K562 (cell line): Measurements from ENCODE around the gene RNF44. TPM values are rescaled to one million over a fixed set of nuclear protein-coding genes. Genes with fewer than 3 reads are reported as not detected.

Source experiments
- ARID3B ChIP-seq: fragments of 250-450 bp; sonication (Bioruptor Pico); IDR thresholded peaks from 2 replicates; pipeline ENCODE4 v1.4.0; 2020; ENCODE audit warnings: borderline replicate concordance
- CAMTA2 ChIP-seq: fragments of 250-450 bp; sonication (Bioruptor Pico); conservative IDR thresholded peaks from 2 replicates; pipeline ENCODE4 v1.5.1; 2022
- E2F5 ChIP-seq: sonication (generic); formaldehyde crosslinking; IDR thresholded peaks from 2 replicates; pipeline ENCODE4 v1.8.0; 2022; ENCODE audit warnings: mild to moderate bottlenecking, missing genetic modification reagents
- FOXP1 ChIP-seq: sonication (generic); formaldehyde crosslinking; IDR thresholded peaks from 2 replicates; pipeline ENCODE4 v1.8.0; 2022; ENCODE audit warnings: mild to moderate bottlenecking, missing genetic modification reagents
- HSF4 ChIP-seq: fragments of 250-450 bp; sonication (Bioruptor Pico); IDR thresholded peaks from 2 replicates; pipeline ENCODE4 v2.1.2; 2022; ENCODE audit warnings: mild to moderate bottlenecking, moderate library complexity, borderline replicate concordance
- MEF2A ChIP-seq: IDR thresholded peaks from 2 replicates; pipeline ENCODE4 v1.6.1; 2011; ENCODE audit warnings: low read depth, mild to moderate bottlenecking, low read length, moderate library complexity; ENCODE audit not compliant: control insufficient read depth
- POLR2G ChIP-seq: fragments of 200-400 bp; formaldehyde crosslinking; IDR thresholded peaks from 2 replicates; pipeline ENCODE4 v1.6.1; 2017; ENCODE audit warnings: low read depth, mild to moderate bottlenecking, antibody characterized with exemption, low read length, moderate library complexity
- RBM22 ChIP-seq: fragments of 200-400 bp; formaldehyde crosslinking; IDR thresholded peaks from 2 replicates; pipeline ENCODE4 v1.6.1; 2018; ENCODE audit warnings: low read length, low read depth; ENCODE audit not compliant: poor library complexity, severe bottlenecking
- TARDBP ChIP-seq: fragments of 450-650 bp; IDR thresholded peaks from 2 replicates; pipeline ENCODE4 v1.6.1; 2016
- ZNF124 ChIP-seq: sonication (generic); formaldehyde crosslinking; IDR thresholded peaks from 2 replicates; pipeline ENCODE4 v1.8.1; 2022; ENCODE audit warnings: missing genetic modification reagents
- ZNF561 ChIP-seq: fragments of 450-650 bp; formaldehyde crosslinking; conservative IDR thresholded peaks from 2 replicates; pipeline ENCODE4 v1.4.0; 2020; ENCODE audit warnings: mild to moderate bottlenecking, moderate library complexity
- ZNF586 ChIP-seq: fragments of 450-650 bp; formaldehyde crosslinking; conservative IDR thresholded peaks from 2 replicates; pipeline ENCODE4 v1.4.0; 2020; ENCODE audit warnings: mild to moderate bottlenecking, moderate library complexity
- ZNF764 ChIP-seq: fragments of 250-450 bp; sonication (Bioruptor Pico); IDR thresholded peaks from 2 replicates; pipeline ENCODE4 v1.4.0; 2020; ENCODE audit warnings: low read depth, mild to moderate bottlenecking, moderate library complexity
- polyA plus RNA-seq, 8 experiments: library from polyadenylated mRNA; depleted of rRNA in 4 of 8; stranded (reverse) in 5 of 8; unstranded in 3 of 8; fragments of >200 nt; fragmentation: Nextera tagmentation in 2 of 8; fragmentation: Illumina TruSeq in 1 of 8; extraction: Ambion mirVana in 2 of 8; extraction: Trizol in 1 of 8; gene quantifications; 2 replicates each; pipeline versions ENCODE4 v1.2.1 to v1.2.3, GENCODE V29; 2011 to 2014; ENCODE audit warnings: inconsistent platforms in 1 of 8, missing spikeins in 1 of 8
- total RNA-seq, 7 experiments: library from RNA; depleted of rRNA in 6 of 7; stranded (reverse); fragments of >200 nt in 6 of 7; fragmentation: Illumina TruSeq in 2 of 7; extraction: Trizol in 2 of 7; gene quantifications; 2 replicates each; pipeline versions ENCODE4 v1.2.1 to v1.2.3, GENCODE V29; 2011 to 2021; ENCODE audit warnings: low replicate concordance in 1 of 7
- TF ChIP-seq, protein P1 (sequence below): sonication (generic); formaldehyde crosslinking; IDR thresholded peaks from 2 replicates; pipeline ENCODE4 v1.8.1; 2023; ENCODE audit warnings: mild to moderate bottlenecking, missing genetic modification reagents
- TF ChIP-seq, protein P2 (sequence below): sonication (generic); formaldehyde crosslinking; IDR thresholded peaks from 2 replicates; pipeline ENCODE4 v1.8.0; 2022; ENCODE audit warnings: mild to moderate bottlenecking, missing genetic modification reagents, borderline replicate concordance
- TF ChIP-seq, protein P3 (sequence below): fragments of 250-450 bp; sonication (Bioruptor Pico); IDR thresholded peaks from 2 replicates; pipeline ENCODE4 v1.4.0; 2020
- TF ChIP-seq, protein P4 (sequence below): IDR thresholded peaks from 2 replicates; pipeline ENCODE4 v1.6.1; 2012; ENCODE audit warnings: low read depth, low read length, improper control_type of control experiment, borderline replicate concordance

The RNF44 gene
- total and polyA plus RNA-seq, 9 of the 15 experiments (the other 6 are each of a cell fraction or from before 2014, with no cell fraction given): 1.6 to 82.6 (median 7.4) TPM

DNA sequence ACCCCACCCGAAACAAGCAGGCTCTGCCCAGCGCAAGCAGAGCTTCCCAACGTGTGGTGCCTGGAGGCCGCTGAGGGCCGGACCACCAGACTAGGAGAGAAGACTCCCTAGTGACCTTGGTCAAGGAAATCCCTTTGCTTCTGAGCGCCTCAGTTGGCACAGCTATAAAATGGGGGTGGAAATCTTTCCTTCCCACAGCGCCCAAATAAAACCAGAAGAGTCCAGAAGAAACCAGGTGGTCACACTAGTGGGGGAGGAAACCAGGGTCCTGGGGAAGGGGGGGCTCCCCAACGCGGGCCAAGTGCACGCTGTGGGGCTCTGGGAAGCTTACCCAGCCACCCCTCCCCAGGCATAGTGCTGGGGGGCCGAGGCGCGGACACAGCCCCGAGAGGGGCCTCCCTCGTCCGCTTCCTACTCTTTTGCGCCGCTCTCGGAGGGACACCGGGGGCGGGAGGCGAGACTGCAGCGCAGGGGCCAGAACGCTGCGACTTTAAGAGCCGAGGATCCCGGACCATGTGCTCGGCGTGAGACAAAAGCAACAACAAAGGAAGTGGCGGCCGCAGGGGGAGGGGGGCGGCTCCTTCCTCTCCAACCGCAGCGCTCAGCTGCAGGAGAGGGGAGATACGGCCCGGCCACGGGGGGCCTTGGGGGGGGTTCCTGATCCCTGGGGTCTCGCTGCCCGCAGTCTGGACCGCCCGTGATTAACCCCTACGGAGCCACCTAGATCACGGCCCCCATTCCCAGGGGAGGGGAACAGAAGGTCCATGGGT, 885 bp downstream of the RNF44 start (continued):
- TF ChIP-seq, protein P1, sequence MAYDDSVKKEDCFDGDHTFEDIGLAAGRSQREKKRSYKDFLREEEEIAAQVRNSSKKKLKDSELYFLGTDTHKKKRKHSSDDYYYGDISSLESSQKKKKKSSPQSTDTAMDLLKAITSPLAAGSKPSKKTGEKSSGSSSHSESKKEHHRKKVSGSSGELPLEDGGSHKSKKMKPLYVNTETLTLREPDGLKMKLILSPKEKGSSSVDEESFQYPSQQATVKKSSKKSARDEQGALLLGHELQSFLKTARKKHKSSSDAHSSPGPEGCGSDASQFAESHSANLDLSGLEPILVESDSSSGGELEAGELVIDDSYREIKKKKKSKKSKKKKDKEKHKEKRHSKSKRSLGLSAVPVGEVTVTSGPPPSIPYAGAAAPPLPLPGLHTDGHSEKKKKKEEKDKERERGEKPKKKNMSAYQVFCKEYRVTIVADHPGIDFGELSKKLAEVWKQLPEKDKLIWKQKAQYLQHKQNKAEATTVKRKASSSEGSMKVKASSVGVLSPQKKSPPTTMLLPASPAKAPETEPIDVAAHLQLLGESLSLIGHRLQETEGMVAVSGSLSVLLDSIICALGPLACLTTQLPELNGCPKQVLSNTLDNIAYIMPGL: peak; percentile 23; the same call in 1 of the 2 replicates
- TF ChIP-seq E2F5 (CRISPR knock-in tag): no peak
- TF ChIP-seq FOXP1 (CRISPR knock-in tag): 0 out of 2 replicates have a peak, but pooled peaks have one; percentile 23
- no peak for TF ChIP-seq CAMTA2 (CRISPR knock-in tag)
- no peak for TF ChIP-seq RBM22
- TF ChIP-seq TARDBP: no peak
- TF ChIP-seq, protein P2, sequence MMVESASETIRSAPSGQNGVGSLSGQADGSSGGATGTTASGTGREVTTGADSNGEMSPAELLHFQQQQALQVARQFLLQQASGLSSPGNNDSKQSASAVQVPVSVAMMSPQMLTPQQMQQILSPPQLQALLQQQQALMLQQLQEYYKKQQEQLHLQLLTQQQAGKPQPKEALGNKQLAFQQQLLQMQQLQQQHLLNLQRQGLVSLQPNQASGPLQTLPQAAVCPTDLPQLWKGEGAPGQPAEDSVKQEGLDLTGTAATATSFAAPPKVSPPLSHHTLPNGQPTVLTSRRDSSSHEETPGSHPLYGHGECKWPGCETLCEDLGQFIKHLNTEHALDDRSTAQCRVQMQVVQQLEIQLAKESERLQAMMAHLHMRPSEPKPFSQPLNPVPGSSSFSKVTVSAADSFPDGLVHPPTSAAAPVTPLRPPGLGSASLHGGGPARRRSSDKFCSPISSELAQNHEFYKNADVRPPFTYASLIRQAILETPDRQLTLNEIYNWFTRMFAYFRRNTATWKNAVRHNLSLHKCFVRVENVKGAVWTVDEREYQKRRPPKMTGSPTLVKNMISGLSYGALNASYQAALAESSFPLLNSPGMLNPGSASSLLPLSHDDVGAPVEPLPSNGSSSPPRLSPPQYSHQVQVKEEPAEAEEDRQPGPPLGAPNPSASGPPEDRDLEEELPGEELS: 0 out of 2 replicates have a peak, but pooled peaks have one; percentile 38
- TF ChIP-seq, protein P3, sequence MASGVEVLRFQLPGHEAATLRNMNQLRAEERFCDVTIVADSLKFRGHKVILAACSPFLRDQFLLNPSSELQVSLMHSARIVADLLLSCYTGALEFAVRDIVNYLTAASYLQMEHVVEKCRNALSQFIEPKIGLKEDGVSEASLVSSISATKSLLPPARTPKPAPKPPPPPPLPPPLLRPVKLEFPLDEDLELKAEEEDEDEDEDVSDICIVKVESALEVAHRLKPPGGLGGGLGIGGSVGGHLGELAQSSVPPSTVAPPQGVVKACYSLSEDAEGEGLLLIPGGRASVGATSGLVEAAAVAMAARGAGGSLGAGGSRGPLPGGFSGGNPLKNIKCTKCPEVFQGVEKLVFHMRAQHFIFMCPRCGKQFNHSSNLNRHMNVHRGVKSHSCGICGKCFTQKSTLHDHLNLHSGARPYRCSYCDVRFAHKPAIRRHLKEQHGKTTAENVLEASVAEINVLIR (CRISPR knock-in tag): no peak
- TF ChIP-seq ZNF124 (CRISPR knock-in tag): no peak
- TF ChIP-seq HSF4 (CRISPR knock-in tag): no peak
- TF ChIP-seq ZNF764 (CRISPR knock-in tag): no peak
- TF ChIP-seq POLR2G: peak; percentile 67
- TF ChIP-seq ZNF561 (CRISPR knock-in tag): no peak
- TF ChIP-seq ZNF586 (CRISPR knock-in tag): no peak
- TF ChIP-seq MEF2A: no peak
- no peak for TF ChIP-seq ARID3B (CRISPR knock-in tag)
- TF ChIP-seq, protein P4, sequence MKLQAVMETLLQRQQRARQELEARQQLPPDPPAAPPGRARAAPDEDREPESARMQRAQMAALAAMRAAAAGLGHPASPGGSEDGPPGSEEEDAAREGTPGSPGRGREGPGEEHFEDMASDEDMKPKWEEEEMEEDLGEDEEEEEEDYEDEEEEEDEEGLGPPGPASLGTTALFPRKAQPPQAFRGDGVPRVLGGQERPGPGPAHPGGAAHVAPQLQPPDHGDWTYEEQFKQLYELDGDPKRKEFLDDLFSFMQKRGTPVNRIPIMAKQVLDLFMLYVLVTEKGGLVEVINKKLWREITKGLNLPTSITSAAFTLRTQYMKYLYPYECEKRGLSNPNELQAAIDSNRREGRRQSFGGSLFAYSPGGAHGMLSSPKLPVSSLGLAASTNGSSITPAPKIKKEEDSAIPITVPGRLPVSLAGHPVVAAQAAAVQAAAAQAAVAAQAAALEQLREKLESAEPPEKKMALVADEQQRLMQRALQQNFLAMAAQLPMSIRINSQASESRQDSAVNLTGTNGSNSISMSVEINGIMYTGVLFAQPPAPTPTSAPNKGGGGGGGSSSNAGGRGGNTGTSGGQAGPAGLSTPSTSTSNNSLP: no peak
